ENCODE results near the gene GALNT8.

- TF ChIP-seq GATA2 (IDR thresholded peaks at IDR 0.05; ENCODE audit: low read depth, low read length) (no peak), GATA3 (IDR thresholded peaks at IDR 0.05; ENCODE audit: low read depth, low read length) (no peak)
Observed at GRCh38 chr12:4775936-4776335, 55.7 kb downstream of the GALNT8 start.
